HG02678 (cell line): ENCODE measurements around the gene TNS3.
A peak's percentile ranks its signal among the peaks of the same experiment; 100 is the strongest.

Experiments used
- ATAC-seq: cut with Tn5 transposase; IDR thresholded peaks from one replicate; pipeline ENCODE4 v1.9.1; 2021; ENCODE audit warnings: mild to moderate bottlenecking, moderate library complexity; ENCODE audit not compliant: unreplicated experiment

The TNS3 gene

DNA sequence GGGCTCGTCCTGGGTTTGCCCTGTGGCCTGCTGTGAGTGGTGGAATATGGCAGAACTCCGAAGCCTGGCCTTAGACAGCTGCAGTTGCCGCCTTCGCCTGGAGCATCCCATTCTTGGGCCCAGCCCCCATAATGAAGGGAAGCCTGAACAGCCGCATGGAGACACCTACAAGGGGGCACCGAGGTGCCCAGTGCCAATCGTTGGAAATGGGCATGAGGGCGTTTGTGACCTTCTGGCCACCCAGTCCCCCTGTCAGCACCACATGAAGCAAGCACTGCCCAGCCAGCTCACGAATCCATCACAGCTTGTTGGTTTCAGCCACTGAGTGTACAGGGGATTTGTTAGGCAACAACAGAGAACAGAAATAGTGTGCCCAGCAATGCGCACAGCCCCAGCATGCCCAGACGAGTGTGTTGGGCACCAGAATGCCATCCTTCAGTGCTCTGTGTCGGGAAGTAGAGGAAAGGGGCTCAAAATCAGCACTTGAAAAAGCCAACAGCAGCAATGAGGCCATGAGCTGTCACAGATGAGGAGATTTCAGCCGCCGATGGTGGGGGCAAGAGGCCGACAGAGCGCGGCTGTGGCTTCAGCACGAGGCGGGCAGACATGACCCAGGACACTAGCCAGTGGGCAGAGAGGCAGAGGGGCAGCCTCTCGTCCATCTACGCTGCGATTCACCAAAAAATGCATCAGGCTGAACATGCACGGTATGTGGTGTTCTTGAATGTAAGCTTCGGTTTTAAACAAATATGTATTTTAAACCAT, 91.2 kb downstream of the TNS3 start:
- ATAC-seq, result no peak

DNA sequence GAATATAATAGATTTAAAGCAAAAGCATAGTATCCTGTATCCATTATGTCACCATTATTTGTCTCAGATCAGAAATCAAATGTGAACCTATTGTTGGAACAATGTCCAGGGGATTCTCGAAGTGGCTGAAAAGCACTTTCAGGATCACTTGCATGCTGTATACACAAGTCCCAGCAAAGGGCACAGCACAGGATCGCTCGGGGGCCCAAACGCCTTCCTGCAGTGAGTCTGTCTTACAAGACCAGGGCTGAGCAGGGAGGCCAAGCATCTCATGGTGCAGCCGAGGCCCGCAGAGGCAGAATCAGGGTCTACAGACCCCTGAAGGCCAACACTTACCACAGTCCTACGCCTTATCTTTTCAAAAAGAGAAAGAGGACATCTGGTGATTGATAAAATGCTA, 92.3 kb downstream of the TNS3 start:
- no peak for ATAC-seq

DNA sequence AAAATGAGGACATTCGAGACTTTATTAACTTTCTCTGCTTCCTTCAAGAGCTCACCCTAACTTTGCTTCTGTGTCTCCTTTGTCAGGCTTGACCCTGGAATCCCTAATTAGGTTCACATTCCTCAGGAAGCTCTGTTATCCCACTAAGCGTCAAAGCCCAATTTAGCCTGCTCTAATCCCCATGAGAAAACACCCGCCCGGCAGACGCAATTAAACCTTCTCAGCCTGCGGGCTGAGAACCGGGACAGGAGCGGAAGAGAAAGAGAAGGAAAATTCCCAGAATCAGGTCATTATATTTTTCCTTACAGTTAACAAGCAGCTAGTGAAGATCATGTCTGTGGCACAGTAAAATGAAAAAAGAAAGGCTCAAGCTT, 93.0 kb downstream of the TNS3 start:
- no peak for ATAC-seq

DNA sequence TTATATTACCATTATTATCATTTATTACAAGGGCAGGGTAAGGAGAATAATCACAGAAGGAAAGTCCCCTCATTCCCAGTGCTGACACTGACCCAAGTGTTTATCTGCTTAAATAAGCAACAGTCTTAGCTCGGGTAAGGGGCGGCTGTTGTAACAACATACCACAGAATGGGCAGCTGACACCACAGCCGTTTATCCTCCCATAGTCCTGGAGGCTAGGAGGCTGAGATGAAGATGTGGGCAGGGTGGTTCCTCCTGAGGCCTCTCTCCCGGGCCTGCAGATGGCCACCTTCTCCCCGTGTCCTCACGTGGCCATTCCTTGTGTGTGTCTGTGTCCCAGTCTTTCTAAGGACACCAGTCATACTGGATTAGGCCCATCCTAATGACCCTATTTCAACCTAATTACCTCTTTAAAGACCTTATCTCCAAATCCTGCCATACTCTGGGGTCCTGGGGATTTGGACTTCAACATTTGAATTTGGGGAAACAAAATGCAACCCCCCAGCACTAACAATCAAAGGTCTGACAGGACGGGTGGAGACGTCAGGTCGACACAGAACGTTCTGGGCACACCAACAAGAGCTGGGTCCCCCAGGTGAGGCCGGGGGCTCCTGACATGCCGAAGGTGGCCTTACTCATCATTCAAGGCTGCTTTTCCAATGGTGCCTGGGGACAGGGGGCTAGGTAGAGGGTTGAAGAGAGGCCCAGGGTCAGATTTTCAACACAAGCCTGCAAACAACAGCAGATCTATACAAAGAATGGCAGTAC, 93.5 kb downstream of the TNS3 start:
- no peak for ATAC-seq

DNA sequence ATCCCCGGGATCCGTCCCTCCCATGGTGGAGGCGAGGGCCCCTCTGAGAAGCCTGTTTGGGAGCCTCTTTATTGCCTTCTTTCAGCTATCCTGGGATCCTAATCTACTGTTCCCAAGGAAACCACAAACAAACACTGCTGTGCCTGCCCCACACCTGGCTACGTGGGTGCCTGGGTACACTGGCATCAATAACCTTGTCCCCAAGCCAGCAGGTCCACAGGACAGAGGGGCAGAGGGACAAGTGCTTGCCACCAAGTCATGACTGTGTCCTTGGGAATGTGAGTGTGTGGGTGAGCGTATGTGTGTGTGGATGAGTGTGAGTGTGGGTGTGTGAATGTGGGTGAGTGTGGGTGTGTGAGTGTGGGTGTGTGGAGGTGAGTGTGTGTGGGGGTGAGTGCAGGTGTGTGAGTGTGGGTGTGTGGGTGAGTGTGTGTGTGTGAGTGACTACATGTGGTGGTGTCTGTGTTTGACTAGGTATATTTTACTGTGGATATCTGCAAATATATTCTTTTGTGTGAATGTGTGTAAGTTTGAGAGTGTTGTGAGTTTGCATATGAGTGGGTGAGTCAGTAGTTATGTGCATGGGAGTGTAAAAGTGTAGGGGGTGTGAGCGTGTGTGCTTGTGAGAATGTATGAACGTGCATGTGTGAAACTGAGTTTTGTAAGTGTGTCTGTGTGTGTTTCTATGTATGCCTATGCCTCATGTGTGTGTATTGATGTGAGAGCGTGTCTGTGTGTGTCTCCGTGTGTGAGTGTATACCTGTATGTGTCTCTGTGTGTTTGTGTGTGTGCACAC, 96.1 kb downstream of the TNS3 start:
- ATAC-seq, result no peak

DNA sequence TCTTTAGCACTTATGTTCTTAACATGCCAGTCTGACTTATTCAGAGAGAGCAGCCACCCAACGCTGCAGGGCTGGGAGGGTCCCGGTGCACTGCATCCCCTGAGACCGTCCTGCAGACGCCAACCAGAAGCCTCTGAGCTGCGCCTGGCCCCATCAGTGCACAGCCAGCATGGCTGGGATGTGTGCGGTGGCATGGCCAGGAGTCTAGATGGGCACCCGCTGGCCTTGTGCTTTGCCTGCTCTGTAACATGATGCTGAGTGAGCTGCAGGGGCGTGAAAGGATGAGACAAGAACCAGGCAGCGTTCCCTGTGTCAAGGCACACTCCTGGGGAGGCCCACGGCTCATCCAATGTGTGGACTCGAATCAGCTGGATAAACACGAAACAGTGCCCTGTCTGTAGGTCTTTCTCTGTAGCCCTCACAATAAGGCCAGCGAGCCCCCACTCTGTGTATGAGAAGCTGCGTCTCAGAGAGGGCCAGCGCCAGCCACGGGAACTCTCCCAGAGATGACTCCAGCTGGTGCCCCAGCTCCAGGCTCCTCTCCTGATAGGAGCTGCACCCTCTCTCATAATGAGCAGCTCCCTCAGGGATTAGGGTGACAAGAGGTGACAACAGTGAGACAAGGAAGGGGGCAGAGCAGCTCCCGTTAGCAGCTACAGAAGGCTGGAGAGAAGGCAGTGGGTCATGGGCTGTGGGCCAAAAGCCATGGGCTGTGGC, 96.8 kb downstream of the TNS3 start:
- no peak for ATAC-seq

DNA sequence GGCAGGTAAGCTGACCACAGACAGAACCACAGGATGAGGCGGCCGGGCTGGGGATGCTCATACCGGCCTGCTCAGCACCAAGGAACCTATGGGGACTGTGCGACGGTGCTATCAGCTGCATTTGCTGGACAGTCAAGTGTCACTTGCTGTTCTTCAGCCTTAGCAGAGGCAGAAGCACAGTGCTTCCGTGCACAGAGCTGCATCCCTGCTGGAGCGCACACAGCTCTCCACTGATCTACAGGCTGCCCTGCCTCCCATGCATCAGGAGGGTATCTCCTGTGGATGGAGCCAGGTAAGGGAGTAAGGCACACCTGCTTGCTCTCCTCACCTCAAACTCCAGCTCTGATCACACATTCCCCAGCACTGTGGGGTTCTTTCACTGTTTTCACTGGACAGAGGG, 97.5 kb downstream of the TNS3 start:
- ATAC-seq, result no peak

DNA sequence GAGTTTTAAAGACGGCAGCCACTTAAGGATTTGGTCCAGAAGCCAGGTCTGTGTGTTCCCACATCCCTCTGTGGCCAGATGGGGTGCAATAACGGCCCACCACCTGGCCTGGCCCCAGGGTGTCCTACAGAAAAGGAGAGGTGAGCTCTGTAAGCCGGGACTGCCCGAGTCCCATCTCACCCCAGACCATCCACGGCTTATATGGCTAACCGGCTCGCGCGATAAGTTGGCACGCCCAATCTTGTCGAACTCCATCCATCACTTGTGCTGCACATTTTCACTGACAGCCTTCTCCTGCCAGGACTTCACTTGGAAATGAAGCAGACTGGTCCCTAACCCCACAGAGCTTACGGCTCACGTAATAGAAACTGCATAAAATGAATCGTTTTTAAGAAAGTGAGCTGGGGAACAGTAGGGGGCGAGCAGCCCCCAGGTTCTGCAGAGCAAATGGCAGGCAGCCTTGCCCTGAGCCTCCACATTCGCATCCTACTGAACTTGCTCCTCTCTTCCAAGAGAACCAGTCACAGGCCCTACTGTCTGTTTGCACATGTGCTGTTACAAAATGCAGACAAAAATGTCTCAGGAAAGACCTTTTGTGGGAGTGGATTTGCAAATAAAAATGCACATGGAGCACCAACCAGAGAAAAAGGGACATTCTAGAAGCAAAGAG, 98.2 kb downstream of the TNS3 start:
- no peak for ATAC-seq

DNA sequence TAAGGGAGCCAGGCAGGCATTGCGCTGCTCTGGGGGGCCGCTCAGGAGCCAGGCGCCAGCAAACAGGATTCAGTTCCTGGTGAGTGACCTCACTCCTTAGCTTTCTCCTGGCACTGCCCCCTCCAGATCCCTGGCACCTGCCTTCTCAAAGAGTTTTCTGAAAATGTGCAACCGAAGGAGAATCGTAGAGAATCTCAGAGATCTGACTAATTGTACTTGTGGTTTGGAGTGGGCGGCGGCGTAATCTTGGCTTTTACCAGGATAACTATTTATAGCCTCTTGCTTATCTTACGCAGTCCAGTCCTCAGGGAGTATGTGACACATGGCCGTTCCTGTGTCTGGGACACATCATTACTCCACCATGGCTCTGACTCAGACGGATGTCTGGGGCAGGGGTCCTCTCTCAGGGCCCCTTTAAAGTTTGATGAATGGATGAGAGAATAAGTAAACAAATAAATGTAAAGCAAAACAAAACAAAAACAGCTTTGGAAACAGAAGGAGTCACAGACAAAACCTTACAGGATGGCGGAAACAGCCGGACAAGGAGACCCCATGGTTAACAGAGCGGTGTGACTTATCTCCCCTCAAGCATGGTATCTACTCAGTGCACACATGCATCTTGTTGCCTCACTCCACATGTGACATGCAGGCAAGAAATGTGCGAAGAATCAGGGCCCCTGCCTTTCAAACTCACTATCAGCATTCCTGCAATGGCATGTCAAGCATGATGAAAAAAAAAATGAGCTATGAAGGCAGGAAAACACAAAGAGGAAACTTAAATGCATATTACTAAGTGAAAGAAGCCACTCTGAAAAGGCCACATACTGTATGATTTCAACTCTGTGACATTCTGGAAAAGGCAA, 99.7 kb downstream of the TNS3 start:
- ATAC-seq, result no peak

DNA sequence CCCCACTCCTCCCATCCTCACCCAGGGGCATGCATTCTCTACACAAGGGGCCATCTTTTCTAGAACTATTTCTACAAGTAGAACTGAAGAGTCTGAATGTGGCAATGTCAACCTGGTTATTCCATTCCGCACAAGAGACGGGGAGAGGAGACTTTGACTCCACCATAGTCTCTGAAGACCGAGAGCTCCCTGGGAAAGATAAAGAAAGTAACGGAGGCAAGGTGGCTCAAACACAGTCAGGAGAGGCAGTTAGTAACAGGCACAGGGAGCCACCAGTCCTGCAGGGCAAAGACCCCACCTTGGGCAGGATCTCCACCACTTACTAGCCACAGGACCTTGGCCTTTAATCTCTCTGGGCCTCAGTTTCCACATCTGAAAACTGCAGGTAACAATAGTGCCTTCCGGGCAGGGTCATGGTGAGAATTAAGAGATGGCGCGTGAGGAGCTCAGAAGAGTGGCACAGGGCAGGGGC, 100.3 kb downstream of the TNS3 start:
- no peak for ATAC-seq

DNA sequence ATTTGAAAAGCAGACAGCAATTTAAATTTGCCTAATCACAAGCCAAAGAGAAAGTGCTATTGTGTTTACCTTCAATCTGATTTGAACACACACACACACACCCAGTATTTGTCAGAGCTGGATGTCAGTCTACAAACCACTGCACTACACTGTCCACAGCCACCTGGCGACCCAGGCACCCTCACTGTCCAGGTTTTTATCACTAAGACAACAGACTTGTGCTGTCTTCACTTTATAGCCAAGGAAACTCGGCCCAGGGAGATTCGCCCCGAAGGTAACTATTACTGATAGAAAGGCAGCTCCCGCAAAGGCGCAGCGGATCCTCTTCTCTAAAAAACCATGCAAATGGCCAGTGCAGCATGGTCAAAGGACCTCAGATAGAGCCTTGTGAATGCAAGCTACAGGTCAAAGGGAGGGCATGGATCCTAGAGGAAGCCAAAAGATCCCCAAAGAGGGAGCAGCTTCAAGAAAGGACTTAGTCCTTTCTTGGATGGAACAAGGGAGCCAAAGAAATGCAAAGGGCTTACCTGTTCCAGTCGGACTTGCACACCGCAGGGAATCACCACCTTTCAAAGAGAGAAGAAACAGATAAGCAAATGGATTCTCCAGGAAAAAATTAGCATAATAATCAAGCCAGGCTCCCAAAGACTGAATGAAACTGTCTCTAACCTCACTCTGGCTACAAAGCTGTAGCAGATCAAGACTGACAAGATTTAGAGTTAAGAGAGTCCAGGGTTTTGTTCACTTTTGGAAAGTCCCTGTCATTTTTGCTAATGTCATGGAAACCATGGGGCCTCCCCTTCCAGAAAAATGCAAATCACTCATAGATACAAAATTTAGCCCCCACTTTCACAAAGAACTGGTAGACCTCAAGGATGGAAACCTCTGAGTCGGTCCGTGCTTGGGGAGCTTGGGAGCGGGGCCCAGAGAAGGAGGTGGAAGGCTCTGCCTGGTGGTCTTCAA, 101.1 kb downstream of the TNS3 start:
- peak; percentile 75 for ATAC-seq

DNA sequence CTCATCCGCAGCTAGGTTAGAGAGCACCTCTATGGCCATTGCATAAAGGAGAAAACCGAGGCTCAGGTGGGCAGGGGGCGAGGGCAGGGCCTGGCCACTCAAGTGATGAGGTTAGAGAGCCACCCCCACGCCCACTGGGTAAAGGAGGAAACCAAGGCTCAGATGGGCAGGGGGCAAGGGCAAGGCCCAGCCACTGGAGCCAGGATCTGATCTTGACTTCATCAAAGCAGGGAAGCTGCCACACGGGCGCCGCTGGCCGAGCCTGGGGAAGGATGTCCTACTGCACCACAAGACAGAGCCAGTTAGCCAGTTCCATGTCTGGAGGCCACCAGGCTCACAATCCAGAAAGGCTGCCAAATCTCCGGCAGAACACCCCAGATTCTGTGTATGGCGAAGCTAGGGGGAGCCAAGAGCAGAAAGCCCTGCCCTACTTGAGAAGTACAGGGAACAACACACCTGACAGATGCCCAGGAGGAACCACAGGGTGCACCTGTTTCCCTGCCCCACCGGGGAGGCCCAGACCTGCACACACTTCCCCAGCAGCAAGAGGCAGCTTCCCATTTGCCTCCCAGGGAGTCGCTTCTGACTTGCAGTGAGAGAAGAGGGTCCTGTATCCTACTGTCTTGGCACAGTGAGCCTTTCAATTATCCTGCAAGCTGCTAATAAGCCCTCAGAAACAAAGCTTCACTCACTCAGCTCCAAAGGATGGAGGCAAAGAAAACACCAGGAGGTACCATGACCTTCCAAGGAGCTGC, 101.9 kb downstream of the TNS3 start:
- ATAC-seq, result no peak

DNA sequence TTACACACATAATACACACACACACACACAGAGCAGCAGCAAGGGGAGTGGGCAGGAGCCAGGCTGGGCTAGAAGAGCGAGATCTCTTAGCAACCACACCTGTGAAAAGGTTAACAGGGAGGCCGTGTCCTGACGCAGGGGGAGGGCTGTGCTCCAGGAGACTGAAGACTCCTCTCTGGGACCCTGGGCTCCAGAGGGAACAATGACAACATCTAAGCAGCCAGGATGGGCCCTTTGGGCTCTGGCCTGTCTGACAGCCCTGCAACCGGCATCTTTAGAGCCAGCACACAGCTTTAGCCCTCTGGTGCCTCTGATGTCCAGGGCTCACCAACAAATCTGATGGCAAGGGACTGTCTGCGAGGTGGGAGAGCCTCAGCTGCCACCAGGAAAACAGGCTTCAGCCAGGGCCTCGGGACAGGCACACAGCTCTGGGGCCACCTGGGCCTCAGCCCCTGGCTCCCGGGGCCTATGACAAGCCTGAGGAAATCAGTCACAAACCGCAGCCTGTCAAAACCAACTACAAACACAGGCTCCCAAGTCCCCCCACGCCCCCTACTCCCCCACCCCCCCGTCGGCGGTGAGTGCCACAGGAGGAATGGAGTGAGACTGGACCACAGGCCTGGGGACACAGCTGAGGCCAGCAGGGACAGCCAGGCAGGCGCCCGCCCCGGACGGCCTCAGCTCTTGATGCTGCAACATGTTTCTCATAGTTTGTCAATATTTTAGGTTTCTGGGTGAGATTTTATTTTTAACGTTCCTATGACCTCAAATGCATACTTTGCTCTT, 102.8 kb downstream of the TNS3 start:
- ATAC-seq, result no peak

DNA sequence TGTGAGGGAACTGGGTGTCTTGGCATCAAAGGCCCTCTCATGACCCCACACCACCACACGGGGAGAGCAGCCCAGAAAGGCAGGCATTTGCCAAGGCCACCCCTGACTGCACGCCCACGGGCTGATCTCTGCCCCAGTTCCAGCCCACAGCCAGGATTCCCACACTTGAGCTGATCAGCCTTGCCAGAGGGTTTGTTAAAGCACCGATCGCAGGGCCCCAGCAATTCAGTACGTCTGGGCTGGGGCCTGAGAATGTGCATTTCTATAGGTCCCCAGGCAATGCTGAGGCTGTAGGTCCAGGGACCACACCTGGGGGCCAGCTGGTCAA, 103.9 kb downstream of the TNS3 start:
- no peak for ATAC-seq

DNA sequence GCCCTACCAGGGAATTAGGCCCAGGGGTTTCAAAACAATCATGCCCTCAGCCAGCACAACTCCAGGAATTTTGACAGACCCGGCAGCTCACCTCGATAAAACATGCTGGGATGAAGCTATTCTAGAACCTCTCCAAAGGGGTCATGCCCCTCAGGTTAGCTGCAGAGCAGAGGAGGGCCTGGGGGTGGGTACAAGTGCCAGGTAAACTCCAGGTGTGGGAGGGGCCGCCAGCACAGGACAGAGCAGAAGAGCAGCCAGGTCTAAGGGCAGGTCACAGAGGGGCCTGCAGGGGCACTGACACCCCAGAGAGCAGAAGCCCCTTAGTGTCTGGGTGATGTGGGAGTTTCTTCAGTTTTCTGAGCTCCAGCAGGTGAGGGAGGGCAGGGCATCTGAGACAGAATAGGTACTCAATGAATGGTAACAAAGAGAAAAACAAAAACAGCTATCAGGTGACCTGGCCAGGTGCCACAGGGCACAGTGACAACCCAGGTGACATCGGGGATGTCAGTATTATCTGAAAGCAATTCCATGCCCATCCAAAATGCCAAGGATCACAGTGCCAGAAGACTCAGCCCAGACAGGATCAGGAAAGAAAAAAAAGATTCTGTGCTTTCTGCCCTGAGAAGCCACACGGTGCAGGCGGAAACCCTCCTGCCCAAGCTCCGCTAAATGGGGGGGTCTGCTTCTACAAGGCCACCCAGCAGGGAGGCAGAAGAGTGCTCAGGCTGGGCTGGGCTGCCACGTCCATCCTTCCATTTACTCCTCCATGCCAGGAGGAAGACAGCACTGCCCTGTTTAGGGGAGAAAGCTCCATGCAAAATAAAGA, 104.5 kb downstream of the TNS3 start:
- ATAC-seq, result no peak

DNA sequence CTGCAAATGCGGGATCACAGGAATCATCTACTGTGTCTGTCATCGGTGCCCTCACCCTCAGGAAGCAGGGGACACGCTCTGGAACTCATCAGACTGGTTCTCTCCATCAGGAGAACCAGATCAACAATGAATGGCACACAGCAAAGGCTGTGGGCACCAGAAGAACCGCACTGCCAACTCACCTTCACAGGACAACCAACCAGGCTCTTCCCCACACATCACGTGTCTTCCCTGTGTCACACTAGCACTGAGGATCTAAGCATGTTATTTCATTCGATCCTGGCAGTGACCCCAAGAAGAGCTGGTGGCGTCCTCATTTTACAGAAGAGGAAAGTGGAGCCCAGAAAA, 106.1 kb downstream of the TNS3 start:
- ATAC-seq, result no peak
